RKO (cell line): ENCODE data around the gene NXPH1.

Experiments
- DNase-seq: peaks from one replicate; pipeline ENCODE4 v3.0.0-alpha.2; 2016; ENCODE audit warnings: low spot score

NXPH1 gene

GRCh38 chr7:8433477-8434289 is at the start of gene NXPH1:
TSS of gene NXPH1 (plus strand) at chr7:8433609.
- DNase-seq: no peak

- no peak for DNase-seq
These were observed 48.5 kb upstream of the NXPH1 start for GRCh38 chr7:8384901-8385300.

GRCh38 chr7:8386926-8387550 is 46.4 kb upstream of the NXPH1 start:
- no peak for DNase-seq

GRCh38 chr7:8387551-8388256 is 45.7 kb upstream of the NXPH1 start:
- DNase-seq: no peak

- DNase-seq: no peak
These were observed 45.2 kb upstream of the NXPH1 start for GRCh38 chr7:8388257-8388625.

- no peak for DNase-seq
These were observed 43.7 kb upstream of the NXPH1 start for GRCh38 chr7:8389593-8390261.

GRCh38 chr7:8390262-8390626 is 43.2 kb upstream of the NXPH1 start:
- DNase-seq: no peak

GRCh38 chr7:8391353-8392062 is 41.9 kb upstream of the NXPH1 start:
- no peak for DNase-seq

GRCh38 chr7:8396294-8396693 is 37.1 kb upstream of the NXPH1 start:
- no peak for DNase-seq

GRCh38 chr7:8408871-8409270 is 24.5 kb upstream of the NXPH1 start:
- DNase-seq: no peak

- DNase-seq: no peak
These were observed 22.3 kb upstream of the NXPH1 start for GRCh38 chr7:8411103-8411502.

- no peak for DNase-seq
These were observed 19.8 kb upstream of the NXPH1 start for GRCh38 chr7:8413600-8413999.

- DNase-seq: peak; percentile 72
These were observed 14.7 kb upstream of the NXPH1 start for GRCh38 chr7:8418629-8419245.

- DNase-seq: no peak
These were observed 11.2 kb upstream of the NXPH1 start for GRCh38 chr7:8422177-8422576.

GRCh38 chr7:8423057-8423456 is 10.4 kb upstream of the NXPH1 start:
- DNase-seq: peak; percentile 24

GRCh38 chr7:8425223-8425622 is 8.2 kb upstream of the NXPH1 start:
- no peak for DNase-seq

GRCh38 chr7:8430643-8431042 is 2.8 kb upstream of the NXPH1 start:
- no peak for DNase-seq

GRCh38 chr7:8434290-8435002 is 1.0 kb downstream of the NXPH1 start:
- DNase-seq: no peak

GRCh38 chr7:8435095-8435494 is 1.7 kb downstream of the NXPH1 start:
- DNase-seq: no peak

GRCh38 chr7:8435590-8436545 is 2.5 kb downstream of the NXPH1 start:
- DNase-seq: no peak
